ENCODE measurements around the gene FCRLA.
A peak's percentile ranks its signal among the peaks of the same experiment; 100 is the strongest.

FCRLA gene

DNA sequence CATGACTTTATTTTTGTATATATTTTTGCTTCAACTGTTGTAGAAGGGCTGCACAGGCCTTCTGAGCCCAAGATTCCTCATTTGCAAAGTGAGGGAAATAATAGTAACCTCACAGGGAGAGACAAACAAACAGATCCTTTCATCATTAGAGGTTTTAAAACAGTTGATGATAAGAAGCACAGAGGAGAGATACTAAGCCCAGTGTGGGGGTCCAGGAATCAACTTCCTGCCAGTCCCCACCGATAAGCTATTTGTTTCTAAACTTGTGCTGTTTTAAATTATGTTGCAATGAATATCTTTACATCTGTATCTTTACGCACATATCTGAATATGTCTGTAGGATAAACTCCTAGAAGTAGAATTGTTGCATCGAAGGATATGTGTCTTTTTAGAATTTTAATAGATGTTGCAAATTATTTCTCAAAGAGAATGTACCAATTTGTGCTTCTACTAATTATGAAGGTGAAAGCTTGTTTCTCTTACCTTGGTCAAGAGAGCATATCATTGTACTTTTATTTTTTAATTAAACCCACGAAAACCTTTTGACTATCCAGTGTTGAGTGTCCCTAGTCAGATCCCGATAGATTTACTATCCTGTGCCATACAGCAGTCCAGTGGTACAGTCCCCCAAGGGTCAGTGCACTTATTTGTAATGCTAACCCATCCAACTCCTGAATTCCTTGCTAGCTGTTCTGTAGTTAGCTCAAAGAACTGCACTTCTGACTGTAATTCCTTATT lies 25.1 kb downstream of the FCRLA start:
- no peak for DNase-seq (ENCODE audit: low read depth)

DNA sequence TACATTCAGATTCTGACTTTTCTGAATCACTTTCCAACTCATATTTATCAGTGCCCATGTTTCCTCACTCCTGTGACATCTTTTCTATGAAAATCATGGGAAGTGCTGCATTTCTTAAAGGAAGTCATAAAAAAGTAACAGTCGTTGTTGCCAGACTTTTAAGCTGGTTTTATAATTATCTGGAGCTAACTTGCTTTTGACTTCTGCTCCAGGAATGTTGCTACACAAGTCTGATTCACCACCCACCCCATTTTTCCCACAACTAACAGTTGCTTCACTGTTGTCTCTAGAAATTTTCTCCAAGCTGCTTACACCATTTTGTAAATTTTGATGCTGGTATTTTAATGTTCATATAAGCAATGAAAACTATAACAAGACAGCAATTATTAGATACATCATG lies 26.5 kb downstream of the FCRLA start:
- peak; percentile 91 for DNase-seq (ENCODE audit: low read depth)

DNA sequence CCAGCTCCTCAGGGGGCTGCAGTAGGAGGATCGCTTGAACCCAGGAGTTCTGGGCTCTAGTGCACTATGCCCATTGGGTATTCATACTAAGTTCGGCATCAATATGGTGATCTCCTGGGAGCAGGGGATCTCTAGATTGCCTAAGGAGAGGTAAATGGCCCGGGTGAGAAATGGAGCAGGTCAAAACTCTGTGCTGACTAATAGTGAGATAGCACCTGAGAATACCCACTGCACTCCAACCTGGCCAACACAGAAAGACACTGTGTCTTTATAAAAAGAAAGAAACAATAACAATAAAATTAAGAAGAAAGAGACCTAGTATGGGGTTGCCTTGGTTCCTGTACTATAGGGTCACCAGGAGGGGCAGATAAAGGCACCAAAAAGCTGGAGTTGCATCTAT lies 28.8 kb downstream of the FCRLA start:
- DNase-seq (ENCODE audit: low read depth): no peak

DNA sequence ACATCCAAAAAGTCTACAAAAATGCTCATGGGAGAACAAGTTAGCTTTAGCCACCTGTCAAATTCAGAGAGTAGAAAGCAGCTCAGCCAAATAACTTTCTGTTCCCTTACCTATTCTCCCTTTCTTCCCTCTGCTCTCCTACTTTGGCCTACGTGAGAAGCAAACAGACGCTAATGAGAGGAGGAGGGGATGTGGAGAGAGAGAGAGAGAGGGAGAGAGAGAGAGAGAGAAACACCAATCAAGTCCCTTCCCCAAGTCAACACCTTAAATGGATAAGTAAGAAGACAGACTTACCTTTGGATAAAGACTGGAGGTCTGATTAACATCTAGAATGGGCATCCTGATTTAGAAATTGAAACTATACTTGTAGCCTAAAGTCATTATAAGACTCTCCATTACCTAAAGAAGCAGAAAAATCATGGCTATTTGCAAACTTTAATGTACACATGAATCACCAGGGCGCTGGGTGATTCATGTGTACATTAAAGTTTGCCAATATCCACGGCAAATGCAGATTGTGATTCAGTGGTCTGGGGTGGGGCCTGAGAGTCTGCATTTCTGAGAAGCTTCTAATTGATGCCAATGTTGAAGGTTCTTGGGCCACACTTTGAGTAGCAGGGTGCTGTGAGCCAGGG lies 29.4 kb downstream of the FCRLA start:
- no peak for DNase-seq (ENCODE audit: low read depth)

DNA sequence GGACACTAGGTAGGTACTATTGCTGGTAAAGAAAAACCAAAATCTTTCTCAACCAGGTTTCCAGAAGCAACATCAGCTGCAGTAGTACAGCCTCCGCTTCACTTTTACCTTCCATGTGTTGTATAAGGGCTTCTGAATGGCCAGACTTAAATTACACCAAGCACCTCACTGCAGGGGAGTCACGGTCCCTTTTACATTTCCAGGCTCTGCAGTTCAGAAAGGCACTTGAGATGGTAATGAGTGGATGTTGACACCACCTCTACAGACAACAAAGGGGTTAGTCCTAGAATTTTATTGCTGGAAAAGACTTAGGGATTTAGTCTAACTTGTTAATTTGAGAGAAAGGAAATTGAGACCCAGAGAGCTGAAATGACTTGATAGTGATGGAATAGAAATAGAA lies 30.6 kb downstream of the FCRLA start:
- no peak for DNase-seq (ENCODE audit: low read depth)

DNA sequence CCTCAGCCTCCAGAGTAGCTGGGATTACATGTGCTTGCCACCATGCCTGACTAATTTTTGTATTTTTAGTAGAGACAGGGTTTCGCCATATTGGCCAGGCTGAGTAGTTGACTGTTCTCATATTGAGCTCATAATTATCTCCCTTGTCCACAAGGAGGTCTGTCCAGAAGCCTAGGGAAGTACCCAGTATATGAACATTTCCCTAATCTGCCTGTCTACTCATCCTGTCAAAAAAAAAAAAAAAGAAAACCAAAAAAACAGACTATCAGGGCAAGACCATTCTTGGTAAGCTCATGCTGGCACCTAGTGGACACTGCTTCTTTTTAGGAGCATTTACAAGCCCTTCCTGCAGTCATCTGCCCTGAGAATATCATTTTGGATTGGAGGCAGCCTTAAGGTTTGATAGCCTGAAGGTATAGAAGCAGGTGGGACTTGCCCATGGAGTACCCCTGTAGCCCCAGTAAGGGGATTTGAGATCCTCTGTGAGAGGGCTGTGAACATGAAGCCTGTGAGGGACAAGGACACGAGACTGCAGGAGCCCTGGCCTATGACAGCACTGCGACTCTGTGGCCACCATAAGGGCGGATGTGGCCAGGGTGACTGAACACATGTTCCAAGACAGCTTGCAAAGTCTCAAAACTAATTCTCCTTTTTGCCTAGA lies 31.7 kb downstream of the FCRLA start:
- DNase-seq (ENCODE audit: low read depth): peak; percentile 72

DNA sequence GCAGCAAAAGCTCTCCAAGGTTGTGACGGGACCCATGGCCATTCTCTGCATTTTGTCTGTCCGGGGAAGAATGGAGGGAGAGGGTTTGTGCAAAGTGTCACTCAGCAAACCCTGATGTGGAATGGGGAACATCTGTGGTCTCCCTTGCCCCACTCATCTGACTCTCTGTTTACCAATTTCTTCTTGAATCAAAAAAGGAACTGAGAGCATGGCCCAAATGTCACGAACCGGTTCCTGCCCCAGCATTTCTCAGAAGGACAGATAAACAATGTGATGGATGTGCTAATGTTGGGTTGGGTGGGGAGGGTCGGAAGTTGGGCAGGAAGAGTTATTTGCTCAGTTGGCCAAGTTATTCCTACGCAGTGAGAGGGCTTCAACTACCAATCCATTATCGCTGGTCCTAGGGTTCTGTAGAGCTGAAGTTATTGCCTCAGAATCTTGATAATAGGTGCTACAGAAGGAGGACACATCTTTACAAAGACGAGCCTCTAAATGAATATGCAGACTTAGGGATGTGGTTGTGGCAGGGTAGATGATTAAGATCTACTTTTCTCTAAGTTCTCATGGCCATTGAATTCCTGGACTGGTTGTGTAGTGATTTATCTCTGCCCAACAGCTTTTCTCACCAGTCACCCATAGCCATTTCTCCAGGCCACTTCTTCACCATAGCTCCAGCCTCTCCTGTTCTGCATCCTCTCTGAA lies 33.0 kb downstream of the FCRLA start:
- DNase-seq (ENCODE audit: low read depth): no peak

DNA sequence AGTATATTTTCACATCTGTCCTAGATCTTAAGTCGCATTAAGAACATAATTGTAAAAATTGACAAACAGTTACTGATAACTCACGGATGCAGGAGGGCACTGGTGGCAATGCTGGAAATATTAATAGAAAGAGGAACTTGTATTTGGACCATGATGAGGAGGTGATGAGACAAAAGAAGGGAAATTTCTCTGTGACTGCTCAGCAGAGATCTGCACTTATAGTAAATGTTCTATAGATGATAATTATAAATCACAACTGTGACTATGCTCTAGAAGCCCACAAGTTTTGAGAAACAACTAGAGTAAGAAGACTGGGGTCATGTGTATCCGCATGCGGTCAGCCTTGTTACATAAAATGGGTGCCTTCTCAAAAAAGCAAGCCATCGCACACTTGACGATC lies 33.9 kb downstream of the FCRLA start:
- no peak for DNase-seq (ENCODE audit: low read depth)

DNA sequence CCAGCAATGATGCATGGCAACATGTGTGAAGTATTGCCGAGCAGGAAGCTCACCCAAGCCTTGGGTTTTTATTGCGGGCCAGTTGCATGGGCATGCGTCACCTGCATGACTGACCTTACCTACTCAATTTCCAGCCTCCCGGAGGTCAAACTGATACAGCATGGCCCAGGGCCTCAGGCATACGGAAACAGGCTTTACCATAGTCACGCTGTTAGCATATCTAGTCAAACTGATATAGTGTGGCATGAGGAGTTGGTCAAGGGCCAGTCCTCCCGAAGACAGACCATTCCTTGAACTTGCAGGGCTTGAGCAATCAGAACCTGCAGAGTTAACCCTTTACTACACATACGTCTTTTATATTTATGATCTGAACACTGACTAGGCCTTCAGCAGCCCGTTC lies 36.2 kb downstream of the FCRLA start:
- DNase-seq (ENCODE audit: low read depth): no peak

DNA sequence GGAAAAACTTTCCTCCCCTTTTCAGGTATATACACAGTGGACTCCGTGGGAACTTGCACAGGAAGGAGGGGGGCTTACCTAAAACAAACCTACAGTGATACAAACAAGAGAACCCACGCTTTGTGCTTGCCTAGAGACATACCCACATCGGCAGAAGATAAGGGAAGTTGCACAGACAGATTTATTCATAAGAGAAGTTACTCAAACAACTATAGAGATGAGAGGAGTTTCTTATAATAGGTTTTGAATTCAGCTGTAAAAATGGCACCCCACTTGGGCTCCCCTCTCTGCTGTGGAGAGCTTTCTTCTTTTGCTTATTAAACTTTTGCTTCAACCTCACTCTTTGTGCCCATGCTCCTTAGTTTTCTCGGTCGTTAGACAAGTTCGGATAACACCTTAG lies 40.8 kb downstream of the FCRLA start:
- DNase-seq (ENCODE audit: low read depth): no peak

DNA sequence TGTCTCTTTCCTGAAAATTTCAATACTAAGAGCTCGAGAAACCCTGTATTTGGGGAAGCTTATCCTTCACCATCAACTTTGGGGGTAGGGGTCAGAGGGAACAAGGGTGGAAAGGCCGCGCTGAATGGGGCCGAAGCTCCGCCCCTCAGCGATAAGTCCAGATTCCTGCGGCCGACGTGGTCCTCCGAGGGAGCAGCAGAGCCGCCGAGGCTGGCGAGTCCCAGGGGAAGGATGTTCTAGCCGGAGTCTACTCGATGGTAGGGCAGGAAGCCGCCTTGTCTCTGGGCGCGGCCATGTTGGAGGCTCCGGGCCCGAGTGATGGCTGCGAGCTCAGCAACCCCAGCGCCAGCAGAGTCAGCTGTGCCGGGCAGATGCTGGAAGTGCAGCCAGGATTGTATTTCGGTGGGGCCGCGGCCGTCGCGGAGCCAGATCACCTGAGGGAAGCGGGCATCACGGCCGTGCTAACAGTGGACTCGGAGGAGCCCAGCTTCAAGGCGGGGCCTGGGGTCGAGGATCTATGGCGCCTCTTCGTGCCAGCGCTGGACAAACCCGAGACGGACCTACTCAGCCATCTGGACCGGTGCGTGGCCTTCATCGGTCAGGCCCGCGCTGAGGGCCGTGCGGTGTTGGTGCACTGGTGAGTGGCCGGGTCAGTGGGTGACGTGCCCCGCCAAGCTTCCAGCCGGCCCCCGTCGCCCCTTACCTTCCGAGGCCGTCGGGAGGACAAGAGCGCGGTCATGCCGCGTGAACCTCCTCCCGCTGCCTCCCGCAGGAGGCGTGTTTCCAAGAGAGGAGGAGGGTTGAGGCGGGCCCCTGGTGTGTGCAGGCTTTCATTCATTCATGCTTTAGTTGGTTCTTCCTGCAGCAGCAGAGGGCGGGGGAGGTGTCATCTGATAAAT lies 42.7 kb downstream of the FCRLA start, which contains the start of gene DUSP12:
Gene DUSP12 (plus strand): TSS at position 278 of the 899 bp plus-strand sequence. CDS start 16 bp downstream, at position 294.
- DNase-seq (ENCODE audit: low read depth): peak; percentile 93

DNA sequence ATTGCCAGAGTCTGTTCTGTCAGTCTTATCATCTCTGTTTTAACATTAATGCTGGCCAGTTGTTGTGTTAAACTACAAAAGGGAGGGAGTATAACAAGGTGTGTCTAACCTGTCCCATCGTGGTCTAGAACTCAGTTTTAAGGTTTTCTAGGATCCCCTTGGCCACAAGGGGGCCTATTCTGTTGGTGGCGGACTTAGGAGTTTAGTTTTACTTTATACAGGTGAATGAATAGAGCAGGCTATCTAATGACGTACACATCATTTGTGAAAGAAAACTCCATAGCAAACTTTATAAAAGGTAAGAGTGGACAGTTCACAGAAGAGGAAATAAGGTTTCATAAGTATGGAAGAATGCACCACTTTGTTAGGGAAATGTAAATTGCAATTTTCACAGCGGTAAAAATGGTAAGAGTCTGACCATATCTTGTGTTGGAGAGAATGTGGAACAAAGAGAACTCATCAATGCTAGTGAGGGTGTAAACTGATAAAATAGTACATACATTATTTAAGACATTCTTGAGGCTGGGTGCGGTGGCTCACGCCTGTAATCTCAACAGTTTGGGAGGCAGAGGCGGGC lies 56.6 kb downstream of the FCRLA start:
- DNase-seq (ENCODE audit: low read depth): no peak

All from stromal cell of bone marrow (primary cell).